ENCODE data around the gene UTS2R.

- TF ChIP-seq CTCF (IDR thresholded peaks at IDR 0.05) (no peak), EZH2phosphoT487 (IDR thresholded peaks at IDR 0.05) (no peak), EZH2 (IDR thresholded peaks at IDR 0.05) (no peak)
Observed at GRCh38 chr17:82339634-82340580, 31.7 kb upstream of the UTS2R start.
